B cell (primary cell): ENCODE results near the gene LRRC3.

Source experiments
- CTCF ChIP-seq: fragments of 200-600 bp; IDR thresholded peaks from one replicate; pipeline ENCODE4 v1.8.0; 2022; ENCODE audit warnings: antibody characterized with exemption, mild to moderate bottlenecking
- EZH2 ChIP-seq: IDR thresholded peaks from 2 replicates; pipeline ENCODE4 v1.6.1; 2012; ENCODE audit warnings: borderline replicate concordance, low read depth, mild to moderate bottlenecking, moderate library complexity, low read length; ENCODE audit not compliant: insufficient read depth, poor library complexity, severe bottlenecking

GRCh38 chr21:44406953-44407352 is 48.4 kb upstream of the LRRC3 start:
- TF ChIP-seq EZH2 (no peak), CTCF (no peak)
